ENCODE results near the gene DDX1. TPM values are rescaled to one million over a fixed set of nuclear protein-coding genes. Genes with fewer than 3 reads are reported as not detected.
"Not testable (repeated sequence)": the region's sequence is repeated elsewhere in the genome, so short reads cannot be mapped to it uniquely, and the experiment has no call there.

The DDX1 gene
- total RNA-seq, 2 donors from 2014 or later: 116 to 126 TPM

GRCh38 chr2:15679386-15679924 lies 87.8 kb downstream of the DDX1 start:
- no peaks in the 10 kb centered on the region for H3K4me1 ChIP-seq (ENCODE audit: control insufficient read depth, insufficient read depth, low read length)
- peaks cover 2% of the 10 kb centered on the region for H3K27me3 Mint-ChIP-seq (ENCODE audit: insufficient read depth)
- H3K9ac ChIP-seq (ENCODE audit: extremely low read depth, low read length, poor library complexity, severe bottlenecking): no peak overlapping the region
- H3K27me3 ChIP-seq (ENCODE audit: control insufficient read depth, insufficient read depth, low read length, poor library complexity, severe bottlenecking): no peaks in the 10 kb centered on the region
- no peaks in the 10 kb centered on the region for H3K36me3 ChIP-seq (ENCODE audit: control insufficient read depth, insufficient read depth, low read length)
- H3K4me1 Mint-ChIP-seq: no peaks in the 10 kb centered on the region
- H3K27ac ChIP-seq (ENCODE audit: low read depth, low read length): no peak overlapping the region
- H3K9me3 ChIP-seq (ENCODE audit: control insufficient read depth, low read length): peaks cover 10% of the 10 kb centered on the region
- no peak overlapping the region for H3K27ac Mint-ChIP-seq
- no peak for TF ChIP-seq CTCF (conservative IDR thresholded peaks at IDR 0.05)
- H3K9me3 Mint-ChIP-seq: peaks cover 28% of the 10 kb centered on the region
- no peak for DNase-seq
- no peak overlapping the region for H3K4me3 Mint-ChIP-seq
- no peak overlapping the region for H3K4me3 ChIP-seq (ENCODE audit: low read length)
- 89 to 92% methylated on average over 3 of the region's 3 CpGs for WGBS, 2 experiments (ENCODE audit: insufficient coverage in 1 of 2, insufficient read length in 1 of 2)
- peaks cover 2% of the 10 kb centered on the region for H3K36me3 Mint-ChIP-seq (ENCODE audit: low read depth)

GRCh38 chr2:15680132-15680531 lies 88.5 kb downstream of the DDX1 start:
- H3K27ac ChIP-seq (ENCODE audit: low read depth, low read length); H3K27ac Mint-ChIP-seq; H3K9me3 ChIP-seq (ENCODE audit: control insufficient read depth, low read length); DNase-seq; H3K9ac ChIP-seq (ENCODE audit: extremely low read depth, low read length, poor library complexity, severe bottlenecking); H3K36me3 ChIP-seq (ENCODE audit: control insufficient read depth, insufficient read depth, low read length); H3K4me1 ChIP-seq (ENCODE audit: control insufficient read depth, insufficient read depth, low read length); H3K4me3 ChIP-seq (ENCODE audit: low read length); H3K4me1 Mint-ChIP-seq; H3K27me3 ChIP-seq (ENCODE audit: control insufficient read depth, insufficient read depth, low read length, poor library complexity, severe bottlenecking); H3K4me3 Mint-ChIP-seq; H3K36me3 Mint-ChIP-seq (ENCODE audit: low read depth); H3K27me3 Mint-ChIP-seq (ENCODE audit: insufficient read depth): not testable (repeated sequence)
- peaks cover 28% of the 10 kb centered on the region for H3K9me3 Mint-ChIP-seq
- WGBS, 2 experiments (ENCODE audit: insufficient coverage in 1 of 2, insufficient read length in 1 of 2): 91% methylated on average over 16 of the region's 33 CpGs; no CpG with 5 or more reads in 1 of the 2 experiments

Other genes starting within 250 kb of the DDX1 start
- gene NBAS, start 30.5 kb upstream of the DDX1 start, total RNA-seq: 10 to 100 TPM; 47.4 to 54.7 TPM

All from endodermal cell (in vitro differentiated cells).